H1 (cell line): Measurements from ENCODE around the gene NPNT. TPM values are rescaled to one million over a fixed set of nuclear protein-coding genes. Genes with fewer than 3 reads are reported as not detected.

ENCODE experiments used
- ASH2L ChIP-seq: fragments of 200-600, 300-600 bp; sonication (generic); IDR thresholded peaks from one replicate; pipeline ENCODE4 v1.7.1; 2017; ENCODE audit warnings: low read length
- ATF3 ChIP-seq: IDR thresholded peaks from 2 replicates; pipeline ENCODE4 v1.6.1; 2011; ENCODE audit warnings: low read depth, mild to moderate bottlenecking, low read length; ENCODE audit not compliant: insufficient read depth
- BACH1 ChIP-seq: IDR thresholded peaks from 2 replicates; pipeline ENCODE4 v1.6.1; 2012; ENCODE audit warnings: low read length, improper control_type of control experiment
- BCL11A ChIP-seq, 2 experiments: IDR thresholded peaks; one replicate each; pipeline ENCODE4 v1.6.1; 2011; ENCODE audit warnings: low read depth in 2 of 2, low read length in 2 of 2, mild to moderate bottlenecking in 2 of 2
- CEBPB ChIP-seq: IDR thresholded peaks from 2 replicates; pipeline ENCODE4 v1.6.1; 2012; ENCODE audit warnings: low read depth, low read length
- CHD2 ChIP-seq: IDR thresholded peaks from 2 replicates; pipeline ENCODE4 v1.6.1; 2012; ENCODE audit warnings: low read length, improper control_type of control experiment
- CTCF ChIP-seq, 3 experiments: IDR thresholded peaks; 1 replicate in 2 of 3; 2 replicates in 1 of 3; pipeline versions ENCODE4 v1.5.1 to v1.6.1; 2011; ENCODE audit warnings: low read length in 3 of 3, mild to moderate bottlenecking in 3 of 3, inconsistent platforms in 2 of 3, low read depth in 1 of 3, moderate library complexity in 1 of 3; ENCODE audit not compliant: insufficient read depth in 1 of 3; ENCODE audit errors: control extremely low read depth in 1 of 3
- JUN ChIP-seq: IDR thresholded peaks from 2 replicates; pipeline ENCODE4 v1.6.1; 2011; ENCODE audit warnings: low read depth, mild to moderate bottlenecking, improper control_type of control experiment, low read length
- JUND ChIP-seq: IDR thresholded peaks from 2 replicates; pipeline ENCODE4 v1.6.1; 2011; ENCODE audit warnings: mild to moderate bottlenecking, improper control_type of control experiment, low read length
- RNF2 ChIP-seq: fragments of 200-900, 300-1000 bp; sonication (generic); IDR thresholded peaks from 2 replicates; pipeline ENCODE4 v1.7.1; 2016; ENCODE audit warnings: borderline replicate concordance, low read depth, mild to moderate bottlenecking, antibody characterized with exemption, low read length; ENCODE audit not compliant: poor library complexity, severe bottlenecking; ENCODE audit errors: missing control alignments
- SIN3A ChIP-seq, 2 experiments: IDR thresholded peaks in 1 of 2; conservative IDR thresholded peaks in 1 of 2; 2 replicates each; pipeline ENCODE4 v1.6.1; 2011 to 2012; ENCODE audit warnings: low read length in 2 of 2, improper control_type of control experiment in 1 of 2, low read depth in 1 of 2, mild to moderate bottlenecking in 1 of 2
- SRF ChIP-seq: IDR thresholded peaks from 2 replicates; pipeline ENCODE4 v1.6.1; 2011; ENCODE audit warnings: mild to moderate bottlenecking, low read depth, low read length, moderate library complexity
- SUZ12 ChIP-seq: fragments of 200-600 bp; sonication (generic); IDR thresholded peaks from 2 replicates; pipeline ENCODE4 v1.6.1; 2012; ENCODE audit warnings: mild to moderate bottlenecking, inconsistent platforms, low read length, moderate library complexity, mixed read lengths
- TCF12 ChIP-seq: IDR thresholded peaks from 2 replicates; pipeline ENCODE4 v1.6.1; 2011; ENCODE audit warnings: low read depth, mild to moderate bottlenecking, low read length
- YY1 ChIP-seq: IDR thresholded peaks from 2 replicates; pipeline ENCODE4 v1.6.1; 2011; ENCODE audit warnings: low read depth, mild to moderate bottlenecking, low read length
- polyA plus RNA-seq, 7 experiments: library from polyadenylated mRNA; depleted of rRNA in 3 of 7; stranded (reverse) in 5 of 7; unstranded in 2 of 7; fragments of >200 nt in 5 of 7; fragments of 200-250 nt in 2 of 7; gene quantifications; 1 replicate in 5 of 7; 2 replicates in 1 of 7; 4 replicates in 1 of 7; pipeline versions ENCODE4 v1.2.1 to v1.2.3, GENCODE V29; 2011 to 2013; ENCODE audit warnings: missing spikeins in 2 of 7, mixed read lengths in 2 of 7
- total RNA-seq: library from RNA; stranded (reverse); fragmentation: NEBNext Ultra II Directional; extraction: Animal tissue kit (Norgen Biotek cat#: 25700); gene quantifications from 2 replicates; pipeline ENCODE4 v1.2.1, GENCODE V29; 2021
- TF ChIP-seq, protein P1 (sequence below): IDR thresholded peaks from 2 replicates; pipeline ENCODE4 v1.6.1; 2011; ENCODE audit warnings: low read length, improper control_type of control experiment
- TF ChIP-seq, protein P2 (sequence below): IDR thresholded peaks from 2 replicates; pipeline ENCODE4 v1.6.1; 2012; ENCODE audit warnings: low read length, inconsistent platforms

Gene NPNT
- total and polyA plus RNA-seq, 2 of the 8 experiments (the other 6 are each of a cell fraction or from before 2014, with no cell fraction given) = 0.24 to 0.97 TPM

DNA sequence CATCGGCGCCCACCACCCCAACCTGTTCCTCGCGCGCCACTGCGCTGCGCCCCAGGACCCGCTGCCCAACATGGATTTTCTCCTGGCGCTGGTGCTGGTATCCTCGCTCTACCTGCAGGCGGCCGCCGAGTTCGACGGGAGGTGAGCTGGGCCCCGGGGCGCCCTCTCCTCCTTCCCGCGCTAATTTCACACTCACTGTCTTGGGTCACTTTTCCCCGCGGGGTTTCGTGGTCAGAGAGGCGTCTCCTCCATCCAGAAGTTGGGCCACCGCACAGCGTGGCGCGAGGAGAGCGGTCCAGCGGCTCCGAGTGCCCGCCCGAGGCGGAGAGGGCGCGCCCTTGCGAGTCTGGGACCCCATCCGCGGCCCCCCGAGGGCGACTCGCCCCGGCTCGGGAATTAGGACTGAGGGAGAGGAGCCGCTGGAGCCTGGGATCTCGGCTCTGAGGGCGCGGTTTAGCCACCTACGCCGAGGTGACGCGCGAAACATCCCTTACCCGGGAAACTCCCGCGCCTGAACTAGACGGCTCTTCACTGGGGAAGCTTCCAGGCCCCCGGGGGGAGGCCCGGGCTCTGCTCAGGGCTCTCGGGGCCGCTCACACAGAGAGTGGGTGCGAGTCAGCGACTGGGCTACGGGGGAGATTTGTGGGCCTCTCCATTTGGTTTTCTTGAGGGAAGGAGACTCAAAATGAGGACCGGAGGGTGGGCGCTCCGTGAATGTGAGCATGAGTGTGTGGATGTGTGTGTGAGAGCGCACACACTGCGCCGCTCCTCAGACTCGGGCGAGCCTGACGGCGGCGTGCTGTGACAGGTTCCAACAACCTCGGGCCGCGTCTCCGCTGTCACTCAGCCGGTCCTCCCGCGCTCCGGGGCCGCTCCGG lies 551 bp downstream of the NPNT start (continued):
- TF ChIP-seq SIN3A (conservative IDR thresholded peaks at IDR 0.05 in 1 of 2, IDR thresholded peaks at IDR 0.05 in 1 of 2; ENCODE audit: low read depth in 1 of 2, low read length in 2 of 2) = no peak
- TF ChIP-seq RNF2 = peak; percentile 80
- TF ChIP-seq ASH2L = peak; percentile 62
- TF ChIP-seq TCF12 = no peak
- TF ChIP-seq, protein P1, sequence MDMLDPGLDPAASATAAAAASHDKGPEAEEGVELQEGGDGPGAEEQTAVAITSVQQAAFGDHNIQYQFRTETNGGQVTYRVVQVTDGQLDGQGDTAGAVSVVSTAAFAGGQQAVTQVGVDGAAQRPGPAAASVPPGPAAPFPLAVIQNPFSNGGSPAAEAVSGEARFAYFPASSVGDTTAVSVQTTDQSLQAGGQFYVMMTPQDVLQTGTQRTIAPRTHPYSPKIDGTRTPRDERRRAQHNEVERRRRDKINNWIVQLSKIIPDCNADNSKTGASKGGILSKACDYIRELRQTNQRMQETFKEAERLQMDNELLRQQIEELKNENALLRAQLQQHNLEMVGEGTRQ = no peak
- no peak for TF ChIP-seq BACH1
- TF ChIP-seq SRF = no peak
- TF ChIP-seq CEBPB = no peak
- no peak for TF ChIP-seq BCL11A (IDR thresholded peaks at IDR 0.05; ENCODE audit: low read depth in 2 of 2, low read length in 2 of 2)
- TF ChIP-seq SUZ12 = peak; percentile 92
- no peak for TF ChIP-seq YY1
- TF ChIP-seq, protein P2, sequence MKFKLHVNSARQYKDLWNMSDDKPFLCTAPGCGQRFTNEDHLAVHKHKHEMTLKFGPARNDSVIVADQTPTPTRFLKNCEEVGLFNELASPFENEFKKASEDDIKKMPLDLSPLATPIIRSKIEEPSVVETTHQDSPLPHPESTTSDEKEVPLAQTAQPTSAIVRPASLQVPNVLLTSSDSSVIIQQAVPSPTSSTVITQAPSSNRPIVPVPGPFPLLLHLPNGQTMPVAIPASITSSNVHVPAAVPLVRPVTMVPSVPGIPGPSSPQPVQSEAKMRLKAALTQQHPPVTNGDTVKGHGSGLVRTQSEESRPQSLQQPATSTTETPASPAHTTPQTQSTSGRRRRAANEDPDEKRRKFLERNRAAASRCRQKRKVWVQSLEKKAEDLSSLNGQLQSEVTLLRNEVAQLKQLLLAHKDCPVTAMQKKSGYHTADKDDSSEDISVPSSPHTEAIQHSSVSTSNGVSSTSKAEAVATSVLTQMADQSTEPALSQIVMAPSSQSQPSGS = no peak
- no peak for TF ChIP-seq CHD2
- TF ChIP-seq CTCF (IDR thresholded peaks at IDR 0.05; ENCODE audit: control extremely low read depth in 1 of 3, insufficient read depth in 1 of 3, low read depth in 1 of 3, low read length in 3 of 3) = no peak
- no peak for TF ChIP-seq ATF3
- TF ChIP-seq JUN = no peak
- no peak for TF ChIP-seq JUND
